T-helper 2 cell treated with Interferon-gamma antibody and Interleukin-4, amounts not matched to agents 100 ng/mL and 5 ng/mL, for 36 hours (primary cell): ENCODE measurements around the gene MTA3. TPM values are rescaled to one million over a fixed set of nuclear protein-coding genes. Genes with fewer than 3 reads are reported as not detected.
"Not testable (repeated sequence)": the region's sequence is repeated elsewhere in the genome, so short reads cannot be mapped to it uniquely, and the experiment has no call there.

Source experiments
- intact Hi-C: fragments of 100-400 bp; cut with micrococcal nuclease; formaldehyde crosslinking; loops from one replicate; pipeline ENCODE4 v1.15.1; 2023
- total RNA-seq: library from RNA; stranded (reverse); gene quantifications from 2 replicates; pipeline ENCODE4 v1.2.3, GENCODE V29; 2022

MTA3 gene
- 26.2 and 29.2 TPM in 2 replicates for total RNA-seq

GRCh38 chr2:42568401-42569115 lies at the start of gene MTA3:
TSS of gene MTA3 (plus strand) at chr2:42568632. CDS start at chr2:42568746, 114 bp downstream.
- intact Hi-C loops: loop anchor here (2.0 kb wide), 2 partner anchors 74 to 208 kb away; partner anchors contain the start of gene COX7A2L

- intact Hi-C loops: no loop called here
Measured at GRCh38 chr2:42519624-42520023, 48.8 kb upstream of the MTA3 start.

- intact Hi-C loops: no loop called here
Measured at GRCh38 chr2:42522035-42522434, 46.4 kb upstream of the MTA3 start.

GRCh38 chr2:42523341-42523740 lies 45.1 kb upstream of the MTA3 start:
- intact Hi-C loops: no loop called here

GRCh38 chr2:42532397-42532796 lies 36.0 kb upstream of the MTA3 start:
- intact Hi-C loops: no loop called here

- intact Hi-C loops: no loop called here
Measured at GRCh38 chr2:42537493-42537892, 30.9 kb upstream of the MTA3 start.

GRCh38 chr2:42542871-42543270 lies 25.6 kb upstream of the MTA3 start:
- intact Hi-C loops: no loop called here

GRCh38 chr2:42545023-42545721 lies 23.3 kb upstream of the MTA3 start:
- intact Hi-C loops: no loop called here

- intact Hi-C loops: no loop called here
Measured at GRCh38 chr2:42545841-42546390, 22.5 kb upstream of the MTA3 start.

- intact Hi-C loops: no loop called here
Measured at GRCh38 chr2:42547014-42547413, 21.4 kb upstream of the MTA3 start.

- intact Hi-C loops: no loop called here
Measured at GRCh38 chr2:42547446-42548295, 20.8 kb upstream of the MTA3 start.

GRCh38 chr2:42550870-42551269 lies 17.6 kb upstream of the MTA3 start:
- intact Hi-C loops: no loop called here

GRCh38 chr2:42554392-42554791 lies 14.0 kb upstream of the MTA3 start:
- intact Hi-C loops: no loop called here

- intact Hi-C loops: no loop called here
Measured at GRCh38 chr2:42556315-42556890, 12.0 kb upstream of the MTA3 start.

- intact Hi-C loops: no loop called here
Measured at GRCh38 chr2:42557306-42557705, 11.1 kb upstream of the MTA3 start.

GRCh38 chr2:42558827-42559226 lies 9.6 kb upstream of the MTA3 start:
- intact Hi-C loops: no loop called here

GRCh38 chr2:42560133-42560532 lies 8.3 kb upstream of the MTA3 start:
- intact Hi-C loops: not testable (repeated sequence)

- intact Hi-C loops: no loop called here
Measured at GRCh38 chr2:42560899-42561298, 7.5 kb upstream of the MTA3 start.

GRCh38 chr2:42562474-42563144 lies 5.8 kb upstream of the MTA3 start:
- intact Hi-C loops: no loop called here

GRCh38 chr2:42566025-42566424 lies 2.4 kb upstream of the MTA3 start:
- intact Hi-C loops: no loop called here
